ENCODE results near the gene ADCY5.

The ADCY5 gene

DNA sequence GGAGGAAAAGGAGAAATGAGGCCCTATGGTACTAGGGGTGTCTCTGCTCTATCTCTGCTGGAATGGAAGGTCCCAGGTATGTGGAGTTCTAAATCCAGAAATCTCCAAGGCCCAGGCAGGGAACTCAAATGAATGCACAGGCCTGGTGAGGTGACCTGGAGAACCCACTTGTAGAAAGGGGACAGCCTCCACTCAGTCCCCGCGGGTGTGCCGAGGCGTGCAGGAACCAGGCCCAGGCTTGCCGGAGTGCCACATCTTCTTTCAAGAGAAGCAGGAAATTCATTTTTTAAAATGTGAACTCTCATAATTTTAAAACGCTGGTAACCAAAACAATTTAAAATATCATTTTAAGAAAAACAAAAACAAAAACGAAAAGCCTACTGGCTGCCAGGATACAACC lies 32.2 kb upstream of the ADCY5 start:
- TF ChIP-seq, protein P1, sequence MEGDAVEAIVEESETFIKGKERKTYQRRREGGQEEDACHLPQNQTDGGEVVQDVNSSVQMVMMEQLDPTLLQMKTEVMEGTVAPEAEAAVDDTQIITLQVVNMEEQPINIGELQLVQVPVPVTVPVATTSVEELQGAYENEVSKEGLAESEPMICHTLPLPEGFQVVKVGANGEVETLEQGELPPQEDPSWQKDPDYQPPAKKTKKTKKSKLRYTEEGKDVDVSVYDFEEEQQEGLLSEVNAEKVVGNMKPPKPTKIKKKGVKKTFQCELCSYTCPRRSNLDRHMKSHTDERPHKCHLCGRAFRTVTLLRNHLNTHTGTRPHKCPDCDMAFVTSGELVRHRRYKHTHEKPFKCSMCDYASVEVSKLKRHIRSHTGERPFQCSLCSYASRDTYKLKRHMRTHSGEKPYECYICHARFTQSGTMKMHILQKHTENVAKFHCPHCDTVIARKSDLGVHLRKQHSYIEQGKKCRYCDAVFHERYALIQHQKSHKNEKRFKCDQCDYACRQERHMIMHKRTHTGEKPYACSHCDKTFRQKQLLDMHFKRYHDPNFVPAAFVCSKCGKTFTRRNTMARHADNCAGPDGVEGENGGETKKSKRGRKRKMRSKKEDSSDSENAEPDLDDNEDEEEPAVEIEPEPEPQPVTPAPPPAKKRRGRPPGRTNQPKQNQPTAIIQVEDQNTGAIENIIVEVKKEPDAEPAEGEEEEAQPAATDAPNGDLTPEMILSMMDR (IDR thresholded peaks at IDR 0.05; ENCODE audit: low read length) = no peak
- TF ChIP-seq EZH2 (IDR thresholded peaks at IDR 0.05; ENCODE audit: borderline replicate concordance, low read length) = no peak
- no peak overlapping the region for H3K4me2 ChIP-seq (ENCODE audit: low read length)

DNA sequence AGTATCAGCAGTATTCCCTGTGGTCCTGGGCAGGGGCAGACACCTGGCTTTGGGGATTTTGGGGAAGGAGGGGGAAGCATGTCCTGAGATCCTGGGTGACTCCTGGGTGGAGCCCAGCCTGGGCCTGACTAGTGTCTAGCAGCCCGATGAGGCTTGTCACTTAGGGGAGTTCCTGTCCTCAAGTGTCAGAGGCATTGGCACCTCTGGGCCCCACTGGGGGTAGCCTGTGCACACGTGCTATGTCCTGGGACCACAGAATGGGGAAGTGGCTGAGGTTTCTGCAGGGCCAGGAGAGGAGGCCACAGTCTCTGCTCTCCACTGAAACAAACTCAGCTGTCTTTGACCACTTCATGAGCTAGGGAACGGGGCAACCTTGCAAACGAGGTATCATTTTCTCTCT lies 31.5 kb upstream of the ADCY5 start:
- TF ChIP-seq, protein P1 (IDR thresholded peaks at IDR 0.05; ENCODE audit: low read length) = no peak
- TF ChIP-seq EZH2 (IDR thresholded peaks at IDR 0.05; ENCODE audit: borderline replicate concordance, low read length) = no peak
- Histone ChIP-seq H3K79me2 (ENCODE audit: insufficient read depth, low read length) (no peaks in the 10 kb centered on the region), H3K4me1 (ENCODE audit: insufficient read depth, low read length, severe bottlenecking) (no peaks in the 10 kb centered on the region), H3K27ac (ENCODE audit: low read depth, low read length, poor library complexity, severe bottlenecking) (no peak overlapping the region), H3K9me3 (ENCODE audit: low read length) (no peaks in the 10 kb centered on the region), H3K27me3 (ENCODE audit: insufficient read depth, low read length) (no peaks in the 10 kb centered on the region), H3F3A (ENCODE audit: insufficient read depth, low read length) (no peaks in the 10 kb centered on the region), H3K36me3 (ENCODE audit: insufficient read depth, low read length) (no peaks in the 10 kb centered on the region), H3K9me2 (ENCODE audit: low read depth, low read length) (no peaks in the 10 kb centered on the region), H3K4me3 (ENCODE audit: low read depth, low read length, poor library complexity, severe bottlenecking) (no peak overlapping the region), H3K4me2 (ENCODE audit: low read length) (no peak overlapping the region), H4K20me1 (ENCODE audit: insufficient read depth, low read length) (no peaks in the 10 kb centered on the region), H3K9ac (ENCODE audit: low read length) (no peak overlapping the region), H2AFZ (ENCODE audit: low read length) (no peak overlapping the region)

More for the DNA sequence above, 32.2 kb upstream of the ADCY5 start:
- Histone ChIP-seq H3K9me2 (ENCODE audit: low read depth, low read length) (no peaks in the 10 kb centered on the region), H4K20me1 (ENCODE audit: insufficient read depth, low read length) (no peaks in the 10 kb centered on the region), H3K9me3 (ENCODE audit: low read length) (no peaks in the 10 kb centered on the region), H3F3A (ENCODE audit: insufficient read depth, low read length) (no peaks in the 10 kb centered on the region), H2AFZ (ENCODE audit: low read length) (no peak overlapping the region), H3K79me2 (ENCODE audit: insufficient read depth, low read length) (no peaks in the 10 kb centered on the region), H3K9ac (ENCODE audit: low read length) (no peak overlapping the region), H3K36me3 (ENCODE audit: insufficient read depth, low read length) (no peaks in the 10 kb centered on the region), H3K27me3 (ENCODE audit: insufficient read depth, low read length) (no peaks in the 10 kb centered on the region), H3K4me3 (ENCODE audit: low read depth, low read length, poor library complexity, severe bottlenecking) (no peak overlapping the region), H3K27ac (ENCODE audit: low read depth, low read length, poor library complexity, severe bottlenecking) (no peak overlapping the region), H3K4me1 (ENCODE audit: insufficient read depth, low read length, severe bottlenecking) (no peaks in the 10 kb centered on the region)

DNA sequence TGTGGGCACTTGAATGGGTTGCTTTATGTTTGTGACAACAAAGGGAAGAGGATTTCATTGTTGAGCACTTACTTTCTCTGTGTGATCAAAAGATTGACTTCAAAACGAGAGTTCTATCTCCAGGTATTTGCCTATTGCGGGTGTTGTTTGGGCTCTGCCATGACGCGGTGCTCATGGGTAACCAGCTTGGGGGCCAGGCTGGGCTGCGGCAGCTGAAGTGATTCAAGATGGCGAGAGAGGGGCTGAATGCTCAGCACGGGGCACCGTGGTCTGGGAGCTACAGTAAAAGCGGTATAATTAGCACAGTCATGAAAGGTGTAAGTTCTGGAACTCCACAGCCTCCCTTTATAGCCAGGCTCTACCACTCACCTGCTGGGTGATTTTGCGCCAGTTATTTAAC lies 31.0 kb upstream of the ADCY5 start:
- H3K9me2 ChIP-seq (ENCODE audit: low read depth, low read length) = no peaks in the 10 kb centered on the region

More for the DNA sequence above, 31.0 kb upstream of the ADCY5 start:
- no peaks in the 10 kb centered on the region for H3K36me3 ChIP-seq (ENCODE audit: insufficient read depth, low read length)
- no peak overlapping the region for H3K27ac ChIP-seq (ENCODE audit: low read depth, low read length, poor library complexity, severe bottlenecking)
- H3K4me2 ChIP-seq (ENCODE audit: low read length) = no peak overlapping the region
- no peaks in the 10 kb centered on the region for H3F3A ChIP-seq (ENCODE audit: insufficient read depth, low read length)
- H3K4me3 ChIP-seq (ENCODE audit: low read depth, low read length, poor library complexity, severe bottlenecking) = no peak overlapping the region
- no peak overlapping the region for H2AFZ ChIP-seq (ENCODE audit: low read length)
- no peaks in the 10 kb centered on the region for H3K79me2 ChIP-seq (ENCODE audit: insufficient read depth, low read length)
- no peaks in the 10 kb centered on the region for H3K4me1 ChIP-seq (ENCODE audit: insufficient read depth, low read length, severe bottlenecking)
- no peak for TF ChIP-seq EZH2 (IDR thresholded peaks at IDR 0.05; ENCODE audit: borderline replicate concordance, low read length)
- TF ChIP-seq, protein P1 (IDR thresholded peaks at IDR 0.05; ENCODE audit: low read length) = no peak
- no peak overlapping the region for H3K9ac ChIP-seq (ENCODE audit: low read length)
- H3K9me3 ChIP-seq (ENCODE audit: low read length) = no peaks in the 10 kb centered on the region
- no peaks in the 10 kb centered on the region for H4K20me1 ChIP-seq (ENCODE audit: insufficient read depth, low read length)
- no peaks in the 10 kb centered on the region for H3K27me3 ChIP-seq (ENCODE audit: insufficient read depth, low read length)

All from OCI-LY1 (cell line).